HT-29 (cell line): ENCODE measurements around the gene RAP1B. TPM values are rescaled to one million over a fixed set of nuclear protein-coding genes. Genes with fewer than 3 reads are reported as not detected.

Source experiments
- DNase-seq: peaks from one replicate; pipeline ENCODE4 v3.0.0-alpha.2; 2015; ENCODE audit warnings: low spot score
- total RNA-seq: library from RNA; depleted of rRNA; stranded (reverse); fragments of >200 nt; shearing (Covaris generic); gene quantifications from 2 replicates; pipeline ENCODE4 v1.2.3, GENCODE V29; 2014; rRNA removed

Gene RAP1B
- total RNA-seq = 57.8 and 58.9 TPM in 2 replicates

DNA sequence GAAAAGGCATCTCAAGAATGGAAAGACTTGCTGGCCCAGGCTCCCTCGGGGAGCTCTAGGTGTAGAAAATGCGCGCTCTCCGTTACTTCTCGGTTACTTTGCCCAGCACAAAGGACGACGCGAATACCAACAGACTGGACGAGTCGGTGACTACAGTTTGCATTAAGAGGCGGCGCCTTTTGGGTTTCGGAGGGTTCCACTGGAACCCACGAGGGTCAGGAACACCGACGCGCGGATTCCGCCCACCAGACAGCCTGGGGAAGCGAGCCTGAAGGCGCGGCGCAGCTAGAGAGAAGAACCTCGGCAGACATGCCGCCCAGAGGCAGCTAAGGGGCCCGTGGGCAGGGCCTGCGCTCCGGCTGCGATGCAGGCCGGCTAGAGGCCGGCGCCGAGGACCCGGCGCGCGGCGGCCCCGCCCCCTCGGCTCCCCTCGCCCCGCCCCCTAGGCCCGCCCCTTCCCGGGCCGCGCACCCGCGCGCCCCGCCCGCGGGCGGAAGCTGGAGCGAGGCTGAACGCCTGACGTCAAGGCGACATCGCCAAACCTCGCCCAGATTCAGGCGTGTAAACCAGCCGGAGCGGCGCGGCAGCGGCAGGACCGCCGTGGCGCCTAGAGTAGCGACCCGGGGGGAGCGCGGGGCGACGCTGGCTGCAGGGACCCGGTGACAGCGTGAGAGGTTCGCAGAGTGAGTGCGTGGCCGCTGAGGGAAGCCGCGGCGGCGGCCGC lies at the start of gene RAP1B:
Gene RAP1B, plus strand, starts transcription at position 530 of the 724 bp plus-strand sequence. CDS start 37,826 bp downstream, outside the sequence.
- DNase-seq = peak; percentile 86

- no peak for DNase-seq
These were observed 48.9 kb upstream of the RAP1B start for GRCh38 chr12:68561830-68562229.

DNA sequence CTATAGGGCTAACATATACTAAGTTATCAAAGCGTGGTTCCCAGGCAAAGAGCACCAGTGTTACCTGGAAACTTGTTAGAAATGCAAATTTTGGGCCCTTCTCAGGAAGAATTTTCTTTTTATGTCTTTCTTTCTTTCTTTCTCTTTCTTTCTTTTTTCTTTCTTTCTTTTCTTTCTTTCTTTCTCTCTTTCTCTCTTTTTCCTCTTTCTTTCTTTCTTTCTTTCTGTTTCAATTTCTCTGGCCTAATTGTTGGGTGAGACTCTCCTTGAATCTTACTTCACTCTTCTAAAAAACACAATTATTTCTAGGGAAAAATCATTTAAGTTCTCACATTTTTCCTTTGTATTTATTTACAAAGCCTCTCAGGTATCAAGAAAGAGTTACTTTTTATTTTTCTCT lies 46.5 kb upstream of the RAP1B start:
- no peak for DNase-seq

GRCh38 chr12:68565391-68565903 lies 45.3 kb upstream of the RAP1B start:
- DNase-seq = peak; percentile 74

GRCh38 chr12:68568922-68569569 lies 41.7 kb upstream of the RAP1B start:
- DNase-seq = no peak

DNA sequence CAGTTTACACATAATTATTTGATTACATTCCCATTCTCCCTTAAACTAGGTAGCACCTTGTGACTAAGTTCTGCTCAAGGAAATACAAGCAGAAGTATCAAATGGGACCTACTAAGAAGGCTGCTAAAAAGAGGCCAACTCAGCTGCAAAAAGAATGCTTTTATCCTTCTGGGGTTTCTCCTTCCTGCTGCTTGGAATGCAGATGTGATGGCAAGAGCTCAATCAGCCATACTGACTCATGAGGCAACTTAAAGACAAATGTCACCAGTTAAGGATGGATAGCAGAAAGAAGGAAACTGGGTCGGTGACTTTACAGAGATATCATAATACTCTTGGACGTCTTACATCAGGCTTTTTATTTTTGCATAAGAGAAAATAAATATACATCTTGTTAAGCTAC lies 38.0 kb upstream of the RAP1B start:
- no peak for DNase-seq

DNA sequence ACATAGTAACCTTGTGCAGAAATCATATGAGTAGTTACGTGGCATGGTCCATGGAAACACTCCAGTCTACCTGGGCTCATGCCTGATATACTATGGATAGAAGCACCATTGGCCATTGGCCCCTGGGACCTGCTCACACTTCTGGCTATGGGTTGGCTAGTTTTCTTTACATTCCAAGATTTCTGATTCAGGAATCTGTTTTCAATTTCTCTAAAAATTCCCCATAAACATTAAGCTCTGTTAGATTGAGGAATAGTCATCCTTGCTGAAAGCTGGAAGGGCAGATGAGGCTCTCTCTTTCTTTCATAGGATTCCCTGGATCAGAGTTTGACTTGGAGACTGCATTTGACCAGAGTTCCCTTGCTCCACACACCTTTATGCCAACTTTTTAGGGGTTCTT lies 37.3 kb upstream of the RAP1B start:
- DNase-seq = no peak

DNA sequence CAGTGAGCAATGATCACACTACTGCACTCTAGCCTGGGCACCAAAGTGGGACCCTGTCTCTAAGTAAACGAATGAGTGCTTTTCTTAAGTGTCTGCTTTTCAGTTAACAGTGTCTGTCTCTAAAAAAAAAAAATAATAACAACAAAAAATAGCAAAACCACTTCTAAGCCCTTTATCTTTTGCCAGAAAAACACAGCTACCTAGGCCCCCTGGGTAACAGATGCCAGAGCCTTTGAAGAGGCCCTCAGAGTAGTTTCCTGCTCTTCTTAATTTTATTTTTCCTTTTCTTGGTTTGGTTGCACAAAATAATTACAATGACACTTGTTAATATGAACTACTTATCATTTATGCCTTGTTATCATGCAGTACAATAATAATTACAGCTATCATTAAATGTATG lies 32.8 kb upstream of the RAP1B start:
- no peak for DNase-seq

DNA sequence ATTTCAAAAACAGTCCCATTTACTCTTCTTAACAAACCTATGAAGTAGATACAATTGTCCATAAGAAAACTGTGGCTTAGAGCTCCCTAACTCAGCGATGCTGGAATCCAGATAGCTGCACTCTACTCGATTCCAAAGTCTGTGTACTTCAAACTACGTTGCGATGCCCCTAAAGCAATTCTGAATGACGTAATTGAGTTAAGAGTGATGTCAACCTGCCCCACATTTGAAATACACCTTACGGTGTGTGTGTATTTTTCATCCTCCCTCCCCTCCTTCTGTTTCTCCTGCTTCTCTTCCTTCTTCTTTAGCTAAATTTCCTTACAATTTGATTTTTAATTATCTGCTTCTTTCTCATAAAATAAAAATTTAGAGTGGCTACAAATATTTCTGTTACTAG lies 31.9 kb upstream of the RAP1B start:
- DNase-seq = no peak

- no peak for DNase-seq
These were observed 31.4 kb upstream of the RAP1B start for GRCh38 chr12:68579254-68579653.

DNA sequence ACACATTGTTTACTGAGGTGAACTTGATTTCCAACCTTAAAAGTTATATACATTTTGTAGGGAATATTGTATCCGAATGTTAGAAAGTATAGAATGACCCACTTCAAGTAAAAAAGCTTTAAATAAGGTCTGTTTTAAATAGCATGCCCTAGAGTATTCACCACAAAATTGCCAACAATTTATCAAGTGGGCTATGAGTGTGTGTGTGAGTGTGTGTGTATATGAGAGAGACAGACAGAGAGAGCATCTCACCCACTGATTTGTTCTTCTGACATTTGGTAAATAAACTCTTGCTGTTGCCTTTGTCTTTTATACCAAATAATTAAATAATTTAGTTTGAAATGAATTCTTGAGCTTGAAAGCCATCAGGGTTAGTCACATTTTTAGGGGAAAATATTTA lies 29.8 kb upstream of the RAP1B start:
- DNase-seq = no peak

DNA sequence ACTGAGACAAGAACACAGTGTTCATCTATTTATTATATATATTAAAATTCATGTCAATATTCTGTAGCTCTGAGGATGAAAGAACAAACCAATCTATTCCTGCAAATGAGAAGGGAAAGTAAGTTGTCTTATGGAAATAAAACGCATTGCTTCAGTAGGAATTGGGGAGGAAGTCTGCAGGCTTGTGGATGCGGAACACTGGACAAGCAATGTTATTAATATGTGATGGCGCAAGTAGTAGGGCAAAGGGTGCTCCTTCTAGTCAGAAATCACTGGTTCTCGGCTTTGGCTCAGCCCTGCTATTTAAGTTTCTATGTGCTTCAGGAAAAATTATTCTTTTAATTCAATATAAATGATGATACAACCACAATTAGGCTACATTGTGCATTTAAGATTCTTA lies 28.8 kb upstream of the RAP1B start:
- no peak for DNase-seq

DNA sequence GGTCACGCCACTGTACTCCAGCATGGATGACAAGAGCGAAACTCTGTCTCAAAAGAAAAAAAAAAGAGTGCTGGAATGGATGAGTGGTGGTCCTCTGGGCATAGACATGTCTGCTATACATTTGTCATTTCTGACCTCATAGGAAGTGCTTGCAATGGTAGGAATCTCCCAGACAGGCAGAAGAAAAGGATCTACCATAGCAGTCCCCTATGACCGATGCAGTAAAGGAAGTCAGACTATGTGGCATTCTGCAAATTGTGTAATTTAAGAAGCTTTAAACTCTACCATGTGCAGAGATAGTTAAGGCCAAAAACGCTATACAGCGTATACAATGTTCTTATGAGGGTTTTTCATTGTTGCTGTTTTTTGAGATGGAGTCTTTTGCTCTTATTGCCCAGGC lies 24.7 kb upstream of the RAP1B start:
- DNase-seq = no peak

DNA sequence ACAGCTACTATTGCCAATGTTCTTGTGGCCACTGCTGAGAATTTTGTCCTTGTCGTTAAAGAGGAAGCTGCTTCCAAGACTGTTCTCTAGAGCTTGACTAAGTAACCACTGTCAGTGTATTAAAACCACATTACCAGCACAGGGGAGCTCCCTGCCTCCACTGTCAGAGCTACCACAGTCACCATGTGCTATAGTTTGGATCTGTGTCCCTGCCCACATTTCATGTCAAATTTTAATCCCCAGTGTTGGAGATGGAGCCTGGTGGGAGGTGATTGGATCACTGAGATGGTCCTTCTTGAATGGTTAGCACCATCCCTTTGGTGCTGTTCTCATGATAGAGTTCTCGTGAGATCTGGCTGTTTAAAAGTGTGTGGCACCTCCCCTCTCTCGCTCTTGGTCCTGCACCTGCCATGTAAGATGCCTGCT lies 23.2 kb upstream of the RAP1B start:
- no peak for DNase-seq

DNA sequence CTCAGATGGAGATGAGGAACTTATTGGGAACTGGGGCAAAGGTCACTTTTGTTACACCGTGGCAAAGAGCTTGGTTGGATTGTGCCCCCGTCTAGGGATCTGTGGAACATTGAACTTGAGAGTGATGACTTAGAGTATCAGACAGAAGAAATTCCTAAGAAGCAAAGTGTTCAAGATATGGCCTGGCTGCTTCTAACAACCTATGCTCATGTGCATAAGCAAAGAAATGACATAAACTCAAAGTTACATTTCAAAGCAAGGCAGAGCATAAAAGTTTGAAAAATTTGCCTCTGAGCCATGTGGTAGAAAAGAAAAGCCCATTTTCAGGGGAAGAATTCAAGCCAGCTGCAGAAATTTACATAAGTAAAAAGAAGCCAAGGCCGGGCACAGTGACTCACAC lies 21.5 kb upstream of the RAP1B start:
- no peak for DNase-seq

GRCh38 chr12:68591734-68592418 lies 18.8 kb upstream of the RAP1B start:
- DNase-seq = no peak

- no peak for DNase-seq
These were observed 15.5 kb upstream of the RAP1B start for GRCh38 chr12:68595241-68595640.

- DNase-seq = no peak
These were observed 8.9 kb upstream of the RAP1B start for GRCh38 chr12:68601767-68602166.

GRCh38 chr12:68602720-68603119 lies 8.0 kb upstream of the RAP1B start:
- no peak for DNase-seq

DNA sequence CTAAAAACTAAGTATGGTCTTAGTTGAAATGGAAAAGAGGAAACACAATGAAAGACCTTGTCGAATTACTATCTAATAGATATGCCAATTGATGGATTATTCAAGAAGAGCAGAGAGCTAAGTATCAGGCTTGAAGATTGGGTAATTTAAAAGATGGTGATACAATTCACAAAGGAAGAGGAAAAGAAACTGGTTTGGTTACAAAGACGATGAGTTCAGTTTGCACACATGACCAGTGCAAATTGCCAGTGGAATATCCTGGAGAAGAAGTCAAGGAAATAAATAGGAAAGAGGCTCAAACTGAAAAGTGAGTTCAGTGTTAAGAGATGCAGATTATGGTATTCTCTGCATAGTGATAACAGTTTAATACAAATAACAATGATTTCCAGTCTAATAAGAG lies 2.5 kb upstream of the RAP1B start:
- DNase-seq = no peak

GRCh38 chr12:68609998-68610369 lies 715 bp upstream of the RAP1B start:
- no peak for DNase-seq

- peak; percentile 65 for DNase-seq
These were observed 551 bp downstream of the RAP1B start for GRCh38 chr12:68611094-68611805.
